HEK293 (cell line): Measurements from ENCODE around the gene UBA3.

Source experiments
- ZNF530 ChIP-seq: fragments of 450-650 bp; formaldehyde crosslinking; IDR thresholded peaks from 2 replicates; pipeline ENCODE4 v1.5.1; 2016; ENCODE audit warnings: low read depth, missing biosample characterization, missing genetic modification characterization
- TF ChIP-seq, protein P1 (sequence below): fragments of 450-650 bp; formaldehyde crosslinking; IDR thresholded peaks from 2 replicates; pipeline ENCODE4 v1.5.1; 2016; ENCODE audit warnings: missing biosample characterization, missing genetic modification characterization

DNA sequence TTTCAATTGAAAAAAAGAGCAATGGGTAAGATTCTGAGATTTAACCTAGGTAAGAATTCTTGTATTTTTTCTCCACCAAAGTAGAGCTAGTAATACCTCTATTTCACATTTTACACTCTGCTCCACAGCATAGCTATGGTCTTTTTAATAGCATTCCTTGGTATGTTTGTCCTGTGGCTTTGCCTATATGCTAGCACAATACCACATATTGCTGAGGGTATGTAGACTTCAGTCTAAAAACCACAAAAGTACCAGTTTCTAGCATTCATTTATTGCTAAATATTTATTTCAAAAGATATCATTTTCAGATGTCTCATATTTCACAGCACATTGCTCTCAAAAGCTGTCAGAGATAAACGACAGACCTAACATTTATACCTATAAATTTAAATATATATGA is 48.5 kb downstream of the UBA3 start:
- TF ChIP-seq, protein P1, sequence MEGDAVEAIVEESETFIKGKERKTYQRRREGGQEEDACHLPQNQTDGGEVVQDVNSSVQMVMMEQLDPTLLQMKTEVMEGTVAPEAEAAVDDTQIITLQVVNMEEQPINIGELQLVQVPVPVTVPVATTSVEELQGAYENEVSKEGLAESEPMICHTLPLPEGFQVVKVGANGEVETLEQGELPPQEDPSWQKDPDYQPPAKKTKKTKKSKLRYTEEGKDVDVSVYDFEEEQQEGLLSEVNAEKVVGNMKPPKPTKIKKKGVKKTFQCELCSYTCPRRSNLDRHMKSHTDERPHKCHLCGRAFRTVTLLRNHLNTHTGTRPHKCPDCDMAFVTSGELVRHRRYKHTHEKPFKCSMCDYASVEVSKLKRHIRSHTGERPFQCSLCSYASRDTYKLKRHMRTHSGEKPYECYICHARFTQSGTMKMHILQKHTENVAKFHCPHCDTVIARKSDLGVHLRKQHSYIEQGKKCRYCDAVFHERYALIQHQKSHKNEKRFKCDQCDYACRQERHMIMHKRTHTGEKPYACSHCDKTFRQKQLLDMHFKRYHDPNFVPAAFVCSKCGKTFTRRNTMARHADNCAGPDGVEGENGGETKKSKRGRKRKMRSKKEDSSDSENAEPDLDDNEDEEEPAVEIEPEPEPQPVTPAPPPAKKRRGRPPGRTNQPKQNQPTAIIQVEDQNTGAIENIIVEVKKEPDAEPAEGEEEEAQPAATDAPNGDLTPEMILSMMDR (tag by site-specific recombination): no peak
- TF ChIP-seq ZNF530: no peak
